Esophagus squamous epithelium (tissue), 4 donors: Measurements from ENCODE around the gene TUBA8.

ENCODE experiments used
- POLR2A ChIP-seq, 4 donors: fragments of 450-650 bp; IDR thresholded peaks; one replicate each; pipeline ENCODE4 v1.6.1; 2017; ENCODE audit warnings: antibody characterized with exemption in 4 of 4, mild to moderate bottlenecking in 4 of 4, moderate library complexity in 3 of 4
- TF ChIP-seq, protein P1 (sequence below), 6 experiments: fragments of 450-650 bp in 4 of 6; fragments of 200-600 bp in 2 of 6; sonication (generic) in 2 of 6; IDR thresholded peaks; one replicate each; pipeline ENCODE4 v1.5.1; 2016 to 2019; ENCODE audit warnings: antibody characterized with exemption in 6 of 6, mild to moderate bottlenecking in 4 of 6, moderate library complexity in 4 of 6

DNA sequence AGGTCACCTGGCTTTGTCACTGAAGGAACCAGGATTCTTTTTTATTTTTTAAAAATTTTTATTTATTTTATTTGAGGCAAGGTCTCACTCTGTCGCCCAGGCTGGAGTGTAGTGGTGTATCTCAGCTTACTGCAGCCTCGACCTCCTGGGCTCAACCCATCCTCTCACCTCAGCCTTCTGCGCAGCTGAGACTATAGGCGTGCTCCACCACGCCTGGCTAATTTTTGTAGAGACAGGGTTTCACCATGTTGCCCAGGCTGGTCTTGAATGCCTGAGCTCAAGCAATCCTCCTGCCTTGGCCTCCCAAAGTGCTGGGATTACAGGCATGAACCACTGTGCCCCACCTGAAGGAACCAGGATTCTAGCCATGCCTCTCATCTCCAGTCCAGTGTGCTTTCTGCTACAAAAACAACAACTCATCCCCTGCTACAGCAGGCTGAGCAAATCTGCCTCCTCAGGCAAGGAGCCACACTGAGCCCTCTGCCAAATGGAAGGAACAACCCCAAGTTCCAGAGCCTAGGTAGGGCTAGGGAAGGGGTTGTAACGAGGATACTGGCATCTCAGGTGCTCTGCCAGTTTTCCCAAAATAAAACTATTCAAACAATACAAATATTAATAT is 35.4 kb upstream of the TUBA8 start:
- no peak for TF ChIP-seq POLR2A (IDR thresholded peaks at IDR 0.05)
- TF ChIP-seq, protein P1, sequence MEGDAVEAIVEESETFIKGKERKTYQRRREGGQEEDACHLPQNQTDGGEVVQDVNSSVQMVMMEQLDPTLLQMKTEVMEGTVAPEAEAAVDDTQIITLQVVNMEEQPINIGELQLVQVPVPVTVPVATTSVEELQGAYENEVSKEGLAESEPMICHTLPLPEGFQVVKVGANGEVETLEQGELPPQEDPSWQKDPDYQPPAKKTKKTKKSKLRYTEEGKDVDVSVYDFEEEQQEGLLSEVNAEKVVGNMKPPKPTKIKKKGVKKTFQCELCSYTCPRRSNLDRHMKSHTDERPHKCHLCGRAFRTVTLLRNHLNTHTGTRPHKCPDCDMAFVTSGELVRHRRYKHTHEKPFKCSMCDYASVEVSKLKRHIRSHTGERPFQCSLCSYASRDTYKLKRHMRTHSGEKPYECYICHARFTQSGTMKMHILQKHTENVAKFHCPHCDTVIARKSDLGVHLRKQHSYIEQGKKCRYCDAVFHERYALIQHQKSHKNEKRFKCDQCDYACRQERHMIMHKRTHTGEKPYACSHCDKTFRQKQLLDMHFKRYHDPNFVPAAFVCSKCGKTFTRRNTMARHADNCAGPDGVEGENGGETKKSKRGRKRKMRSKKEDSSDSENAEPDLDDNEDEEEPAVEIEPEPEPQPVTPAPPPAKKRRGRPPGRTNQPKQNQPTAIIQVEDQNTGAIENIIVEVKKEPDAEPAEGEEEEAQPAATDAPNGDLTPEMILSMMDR (IDR thresholded peaks at IDR 0.05): no peak
